Stomach (tissue), 4 donors: ENCODE measurements around the gene DNAAF1.

Source experiments
- CTCF ChIP-seq, 7 experiments: fragments of 450-650 bp in 4 of 7; fragments of 200-600 bp in 3 of 7; sonication (generic) in 3 of 7; IDR thresholded peaks; one replicate each; pipeline ENCODE4 v1.5.1; 2016 to 2019; ENCODE audit warnings: antibody characterized with exemption in 7 of 7, control low read depth in 2 of 7, mild to moderate bottlenecking in 1 of 7
- POLR2A ChIP-seq, 4 donors: fragments of 450-650 bp; IDR thresholded peaks; one replicate each; pipeline ENCODE4 v1.6.1; 2016; ENCODE audit warnings: antibody characterized with exemption in 4 of 4, control low read depth in 2 of 4, mild to moderate bottlenecking in 1 of 4, moderate library complexity in 1 of 4
- POLR2AphosphoS5 ChIP-seq, 3 donors: sonication (generic); formaldehyde crosslinking; IDR thresholded peaks; one replicate each; pipeline ENCODE4 v1.6.1; 2016; ENCODE audit warnings: antibody characterized with exemption in 3 of 3

- TF ChIP-seq CTCF (IDR thresholded peaks at IDR 0.05): no peak
- no peak for TF ChIP-seq POLR2AphosphoS5 (IDR thresholded peaks at IDR 0.05)
- TF ChIP-seq POLR2A (IDR thresholded peaks at IDR 0.05): no peak
Observed at GRCh38 chr16:84223456-84223855, 78.3 kb downstream of the DNAAF1 start.
